ENCODE results near the gene SMO.
A peak's percentile ranks its signal among the peaks of the same experiment; 100 is the strongest.

SMO gene

DNA sequence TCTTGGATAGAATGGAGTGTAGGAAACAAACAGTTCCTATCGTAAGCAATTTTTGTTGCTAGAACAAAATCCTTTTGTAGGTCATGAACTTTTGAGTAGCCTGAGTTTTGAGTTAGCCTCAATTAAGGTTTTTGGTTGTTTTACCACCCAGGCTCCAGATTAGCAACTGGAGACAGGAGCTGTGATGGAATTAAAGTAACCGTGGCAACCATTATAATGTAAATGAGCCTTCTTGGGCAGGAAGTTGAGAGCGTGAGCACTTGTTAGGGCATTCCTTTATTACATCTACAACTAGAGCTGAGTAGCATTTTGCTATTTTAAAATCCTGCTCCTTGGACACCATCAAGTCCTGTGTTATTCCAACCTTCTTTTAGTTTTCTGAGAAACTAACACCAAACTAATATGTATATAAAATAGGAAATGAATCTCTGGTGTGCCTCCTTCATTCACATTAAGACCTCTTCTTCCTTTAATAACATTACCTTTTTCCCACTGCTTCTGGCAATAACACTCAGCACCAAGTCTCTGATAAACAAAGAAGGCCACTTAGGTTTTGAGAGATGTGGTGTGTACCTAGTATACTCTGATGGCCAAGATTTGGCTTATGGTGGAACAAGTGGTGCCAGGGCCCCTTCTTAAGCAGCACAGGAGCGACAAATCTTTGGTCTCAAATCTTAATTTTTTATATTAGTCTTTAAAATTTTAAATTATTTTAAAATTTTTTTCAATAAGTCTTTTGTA lies 70.4 kb downstream of the SMO start:
- Histone ChIP-seq H3K4me3 (IDR thresholded peaks at IDR 0.05; ENCODE audit: insufficient read depth, low read depth, low read length) (no peak overlapping the region), H3K4me1 (ENCODE audit: low read depth, poor library complexity, severe bottlenecking) (peaks cover 55% of the 10 kb centered on the region), H3K9ac (no peak overlapping the region), H3K27me3 (ENCODE audit: insufficient read depth, low read depth) (no peaks in the 10 kb centered on the region), H2AFZ (ENCODE audit: low read depth) (no peak overlapping the region), H3K79me2 (ENCODE audit: insufficient read depth, low read depth) (peaks cover 6% of the 10 kb centered on the region; the same call in 1 of the 2 replicates), H4K20me1 (ENCODE audit: insufficient read depth) (no peaks in the 10 kb centered on the region), H3K27ac (peak overlapping the region; percentile 34; the same call in 1 of the 2 replicates), H3K4me2 (peak overlapping the region; percentile 52), H3K36me3 (ENCODE audit: insufficient read depth) (no peaks in the 10 kb centered on the region)
- TF ChIP-seq, protein P1, sequence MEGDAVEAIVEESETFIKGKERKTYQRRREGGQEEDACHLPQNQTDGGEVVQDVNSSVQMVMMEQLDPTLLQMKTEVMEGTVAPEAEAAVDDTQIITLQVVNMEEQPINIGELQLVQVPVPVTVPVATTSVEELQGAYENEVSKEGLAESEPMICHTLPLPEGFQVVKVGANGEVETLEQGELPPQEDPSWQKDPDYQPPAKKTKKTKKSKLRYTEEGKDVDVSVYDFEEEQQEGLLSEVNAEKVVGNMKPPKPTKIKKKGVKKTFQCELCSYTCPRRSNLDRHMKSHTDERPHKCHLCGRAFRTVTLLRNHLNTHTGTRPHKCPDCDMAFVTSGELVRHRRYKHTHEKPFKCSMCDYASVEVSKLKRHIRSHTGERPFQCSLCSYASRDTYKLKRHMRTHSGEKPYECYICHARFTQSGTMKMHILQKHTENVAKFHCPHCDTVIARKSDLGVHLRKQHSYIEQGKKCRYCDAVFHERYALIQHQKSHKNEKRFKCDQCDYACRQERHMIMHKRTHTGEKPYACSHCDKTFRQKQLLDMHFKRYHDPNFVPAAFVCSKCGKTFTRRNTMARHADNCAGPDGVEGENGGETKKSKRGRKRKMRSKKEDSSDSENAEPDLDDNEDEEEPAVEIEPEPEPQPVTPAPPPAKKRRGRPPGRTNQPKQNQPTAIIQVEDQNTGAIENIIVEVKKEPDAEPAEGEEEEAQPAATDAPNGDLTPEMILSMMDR (conservative IDR thresholded peaks at IDR 0.05; ENCODE audit: low read depth, low read length): no peak

DNA sequence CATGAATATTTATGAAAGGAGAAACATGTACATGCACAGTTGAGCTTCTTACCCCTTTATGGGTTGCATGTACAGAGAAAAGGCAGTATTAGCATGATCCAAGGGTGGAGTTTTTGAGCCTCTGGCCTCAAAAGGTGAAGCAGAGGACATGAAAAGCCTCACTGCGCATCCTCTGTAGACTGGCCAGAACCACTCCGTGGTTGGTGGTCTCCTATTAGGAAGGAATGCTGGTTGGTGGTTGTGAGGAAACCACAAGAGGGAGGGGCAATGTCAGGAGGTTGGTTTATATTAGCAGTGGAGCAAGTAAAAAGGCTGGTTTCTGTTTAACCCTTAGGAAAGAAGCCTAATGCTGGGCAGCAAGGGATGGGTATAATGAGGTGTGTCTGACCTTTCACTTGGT lies 73.9 kb downstream of the SMO start:
- Histone ChIP-seq H3K27me3 (ENCODE audit: insufficient read depth, low read depth) (no peaks in the 10 kb centered on the region), H3K9ac (no peak overlapping the region), H3K79me2 (ENCODE audit: insufficient read depth, low read depth) (no peaks in the 10 kb centered on the region; the same call in 1 of the 2 replicates), H3K4me2 (peak overlapping the region; percentile 42), H2AFZ (ENCODE audit: low read depth) (no peak overlapping the region), H3K27ac (no peak overlapping the region), H3K36me3 (ENCODE audit: insufficient read depth) (no peaks in the 10 kb centered on the region), H3K4me3 (IDR thresholded peaks at IDR 0.05; ENCODE audit: insufficient read depth, low read depth, low read length) (no peak overlapping the region), H3K4me1 (ENCODE audit: low read depth, poor library complexity, severe bottlenecking) (peaks cover 55% of the 10 kb centered on the region), H4K20me1 (ENCODE audit: insufficient read depth) (no peaks in the 10 kb centered on the region)
- TF ChIP-seq, protein P1 (conservative IDR thresholded peaks at IDR 0.05; ENCODE audit: low read depth, low read length): no peak

All from KMS-11 (cell line).